RPMI8226 (cell line): ENCODE results near the gene TREM2.

Experiments
- DNase-seq: peaks from one replicate; pipeline ENCODE4 v3.0.0-alpha.2; 2015

Gene TREM2

DNA sequence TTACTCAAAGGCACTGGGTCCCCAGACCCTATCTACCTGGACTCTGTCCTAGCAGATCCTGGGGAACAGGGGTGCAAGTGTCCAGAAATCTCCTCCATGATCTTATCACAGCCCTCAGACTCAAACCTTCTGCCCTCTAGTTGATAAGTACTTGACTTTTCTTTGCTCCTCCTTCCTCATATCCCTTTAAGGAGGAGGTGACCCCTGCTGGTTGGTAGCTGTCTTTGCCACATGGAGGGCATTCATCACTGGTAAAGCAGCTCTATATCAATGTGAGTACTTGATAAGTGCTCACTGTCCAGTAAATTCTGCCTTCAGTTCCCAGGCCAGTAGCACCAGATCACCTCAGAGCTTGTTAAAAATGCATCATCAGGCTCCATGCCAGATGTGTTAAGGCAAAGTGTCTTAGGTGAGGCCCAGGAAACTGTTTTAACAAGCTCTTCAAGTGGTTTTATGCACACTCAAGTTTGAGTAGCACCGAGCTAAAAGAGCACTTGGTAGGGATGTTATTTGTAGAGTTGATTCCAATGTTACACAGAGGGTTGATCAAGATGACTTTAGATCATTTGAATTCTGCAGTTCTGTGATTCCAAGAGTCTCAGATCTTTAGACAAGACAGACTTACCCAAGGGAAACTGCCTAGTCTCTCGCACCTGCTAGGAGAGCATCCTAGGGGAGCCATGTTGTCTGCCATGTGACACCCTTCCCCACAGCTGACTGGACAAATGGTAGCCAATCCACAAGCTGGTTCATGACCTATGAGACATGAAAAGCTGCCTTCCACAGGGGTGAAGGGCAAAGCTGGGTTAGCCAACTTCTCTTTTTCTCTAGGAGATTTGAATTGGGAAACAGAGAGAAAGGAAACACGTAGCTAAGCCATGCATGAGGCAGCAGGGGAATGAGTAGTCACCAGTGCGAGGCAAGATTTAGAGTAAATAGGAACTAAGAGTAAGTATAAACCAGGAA, 19.4 kb upstream of the TREM2 start:
- DNase-seq: peak; percentile 45

DNA sequence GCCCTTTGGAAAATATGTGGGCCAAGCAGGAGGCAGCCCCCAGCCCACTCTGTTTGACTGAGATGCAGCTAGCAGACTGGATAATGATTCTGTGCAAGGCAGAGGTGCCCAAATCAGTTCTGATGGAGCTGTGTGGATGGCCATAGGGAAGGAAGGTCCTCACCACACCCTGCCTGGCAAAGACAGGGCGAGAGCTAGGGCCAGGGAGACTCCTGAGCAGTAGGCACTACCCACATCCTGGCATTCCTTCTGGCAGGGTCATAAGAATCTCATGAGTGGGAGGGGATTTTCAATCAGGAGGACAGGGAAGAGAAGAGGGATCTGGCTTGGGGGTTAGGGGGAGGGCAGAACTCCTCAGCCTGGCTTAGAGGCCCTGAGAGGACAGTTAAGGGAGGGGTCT, 18.6 kb upstream of the TREM2 start:
- no peak for DNase-seq

- no peak for DNase-seq
Observed at GRCh38 chr6:41179163-41179562, 16.2 kb upstream of the TREM2 start.

DNA sequence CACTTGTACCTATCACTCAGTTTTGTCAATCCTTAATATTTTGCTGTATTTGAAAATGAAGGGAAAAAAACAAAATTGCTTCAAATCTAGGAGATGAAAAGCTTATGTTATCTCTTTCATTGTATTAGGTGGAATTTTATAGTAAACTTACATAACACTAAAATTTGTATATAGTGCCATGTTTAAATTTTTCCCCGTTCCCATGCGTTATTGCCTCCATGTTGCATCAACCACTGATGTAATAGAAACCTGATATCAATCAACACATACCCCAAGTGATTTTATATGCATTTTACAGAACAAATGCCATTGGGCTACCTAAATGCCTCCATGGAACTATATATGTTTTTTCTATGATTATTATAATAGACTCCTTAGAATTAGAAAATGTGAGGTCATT, 14.8 kb upstream of the TREM2 start:
- no peak for DNase-seq

DNA sequence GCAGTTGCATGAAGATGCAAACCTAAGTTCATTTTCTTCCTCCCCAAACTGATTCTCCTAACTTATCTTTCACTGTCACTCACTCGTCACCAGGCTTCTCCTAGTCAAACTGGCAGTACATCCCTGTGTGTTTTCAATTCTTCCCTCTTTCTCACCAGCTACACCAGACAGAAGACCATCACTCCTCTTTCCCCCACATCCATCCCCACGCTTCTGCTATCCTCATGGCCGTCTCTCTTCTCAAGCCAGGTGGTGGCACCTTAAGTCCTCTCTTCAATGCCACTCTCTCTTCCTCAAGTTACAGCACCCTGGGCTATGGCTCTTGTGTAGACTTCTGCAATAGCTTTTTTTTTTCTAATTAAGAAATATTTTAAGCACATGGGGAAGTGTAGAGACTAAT, 14.4 kb upstream of the TREM2 start:
- no peak for DNase-seq

- no peak for DNase-seq
Observed at GRCh38 chr6:41176189-41176588, 13.3 kb upstream of the TREM2 start.

GRCh38 chr6:41175084-41175483, 12.2 kb upstream of the TREM2 start:
- DNase-seq: no peak

- DNase-seq: no peak
Observed at GRCh38 chr6:41174610-41175009, 11.7 kb upstream of the TREM2 start.

DNA sequence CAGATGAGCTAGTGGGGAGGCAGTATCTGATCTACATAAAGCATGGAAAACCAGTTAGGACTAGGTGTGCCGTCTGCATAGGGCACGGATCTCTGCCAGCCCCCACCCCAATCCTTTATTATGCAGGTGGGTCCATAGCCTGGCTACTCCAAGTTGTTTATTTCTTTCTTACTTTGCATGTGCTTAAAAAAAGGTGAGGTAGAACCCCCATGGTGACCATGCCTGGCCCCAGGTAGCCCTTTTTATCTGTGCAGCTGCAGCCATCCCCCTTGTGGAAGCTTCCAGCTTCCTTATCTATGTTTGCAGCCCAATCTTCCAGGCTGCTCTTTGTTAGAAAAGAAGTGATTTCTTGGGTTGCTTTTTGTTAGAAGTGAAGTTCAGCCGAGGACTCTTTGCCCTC, 9.0 kb upstream of the TREM2 start:
- DNase-seq: no peak

- DNase-seq: no peak
Observed at GRCh38 chr6:41170547-41171160, 7.7 kb upstream of the TREM2 start.

DNA sequence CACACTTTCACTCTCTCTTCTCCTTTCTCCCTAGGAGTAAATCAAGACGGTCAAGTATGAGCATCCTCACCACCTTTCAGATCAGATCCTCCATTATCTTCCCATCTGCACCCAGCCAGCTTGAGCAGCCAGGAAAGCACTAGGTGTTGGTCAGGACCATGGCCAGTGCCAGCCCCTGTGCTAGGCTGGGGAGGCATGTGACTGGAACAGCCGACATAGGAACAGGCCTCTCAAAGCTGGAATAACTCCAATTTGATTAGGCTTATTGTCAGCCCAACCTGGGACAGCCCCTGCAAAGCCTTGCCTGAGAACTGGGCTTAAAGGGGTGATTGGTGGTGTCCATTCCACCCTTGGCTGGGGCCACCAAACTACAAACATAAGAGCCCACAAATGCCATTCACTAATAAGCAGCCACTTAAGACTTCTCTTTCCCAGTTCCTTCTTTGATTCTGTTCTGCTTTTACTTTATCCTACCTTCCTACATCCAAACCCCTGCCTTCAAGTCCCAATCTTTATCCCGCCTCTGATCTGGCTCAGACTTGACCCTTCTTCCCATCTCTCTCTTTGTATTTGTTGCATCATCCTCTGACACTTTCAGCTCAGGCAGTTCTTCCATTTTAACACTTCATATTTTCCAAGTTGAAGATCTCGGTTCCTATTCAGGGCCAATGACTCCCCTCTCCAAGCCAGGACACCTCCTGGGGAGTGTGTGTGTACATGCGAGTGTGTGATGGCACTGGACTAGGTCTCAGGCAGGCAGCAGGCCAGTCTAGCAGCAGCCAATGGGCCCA, 4.5 kb upstream of the TREM2 start:
- DNase-seq: peak; percentile 27

GRCh38 chr6:41164551-41165120, 1.7 kb upstream of the TREM2 start:
- DNase-seq: no peak

DNA sequence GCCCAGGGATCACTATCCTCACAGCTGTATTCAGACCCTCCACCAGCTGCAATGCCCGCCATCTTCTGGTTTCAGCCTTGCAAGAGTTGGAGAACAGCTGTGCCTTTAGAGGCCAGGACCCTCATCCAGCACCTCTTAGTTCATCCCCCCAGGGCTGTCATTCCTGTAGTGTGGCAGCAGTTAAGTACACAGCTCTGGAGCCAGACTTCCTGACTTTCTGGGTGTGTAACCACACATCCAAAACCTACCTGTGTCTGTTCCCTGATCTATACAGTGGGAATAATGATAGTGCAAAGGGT, 452 bp upstream of the TREM2 start:
- DNase-seq: no peak

DNA sequence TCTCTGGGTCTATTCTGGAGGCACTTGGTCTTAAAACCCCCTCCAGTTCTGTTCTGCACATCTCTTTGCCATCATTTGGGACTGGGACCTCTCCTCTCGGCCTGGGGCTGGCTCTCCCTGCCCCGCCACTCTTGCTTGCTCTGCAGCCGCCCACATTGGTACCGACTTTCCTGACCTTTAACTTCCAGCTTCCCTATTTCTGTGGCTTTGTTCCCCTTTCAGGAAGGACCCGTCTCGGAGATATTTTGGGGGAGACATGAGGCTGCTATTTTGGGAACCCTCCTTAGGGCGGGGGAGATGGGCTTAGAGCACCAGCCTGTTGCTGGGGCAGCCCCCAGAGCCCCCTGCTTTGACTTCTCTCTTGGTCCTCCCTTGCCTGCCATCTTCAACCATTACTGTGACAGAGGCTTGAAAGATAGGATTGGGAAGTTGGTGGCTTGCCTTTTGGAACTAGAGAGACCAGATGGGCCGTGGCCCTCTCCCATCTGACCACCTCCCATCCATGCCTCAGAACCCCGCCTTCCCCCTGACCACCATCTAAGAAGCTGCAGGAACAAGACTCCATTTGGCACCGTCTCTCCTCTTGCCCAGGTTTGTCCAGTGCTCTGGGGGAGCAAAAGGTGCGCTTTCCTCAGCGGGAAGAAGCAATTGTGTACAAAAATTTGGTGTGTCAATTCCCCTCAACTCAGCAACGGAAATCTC, 914 bp downstream of the TREM2 start:
- DNase-seq: no peak

DNA sequence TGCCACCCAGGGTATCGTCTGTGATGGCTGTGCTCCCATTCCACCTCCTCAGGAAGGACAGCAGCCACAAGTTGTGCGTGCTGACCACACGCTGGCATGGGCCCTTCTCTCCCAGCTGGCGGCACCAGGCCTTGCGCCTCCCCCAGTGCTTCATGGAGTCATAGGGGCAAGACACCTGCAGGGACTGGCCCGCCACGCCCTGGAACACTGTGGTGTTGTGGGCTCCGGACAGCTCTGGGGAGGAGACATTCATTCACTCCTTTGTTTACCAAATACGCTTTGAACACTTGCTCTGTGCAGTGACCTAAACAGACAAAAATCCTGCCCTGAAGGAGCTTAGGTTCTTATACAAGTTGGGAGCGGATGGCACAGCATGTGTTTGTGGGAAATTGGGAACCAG, 1.5 kb downstream of the TREM2 start:
- DNase-seq: no peak

- DNase-seq: no peak
Observed at GRCh38 chr6:41160933-41161332, 2.0 kb downstream of the TREM2 start.

DNA sequence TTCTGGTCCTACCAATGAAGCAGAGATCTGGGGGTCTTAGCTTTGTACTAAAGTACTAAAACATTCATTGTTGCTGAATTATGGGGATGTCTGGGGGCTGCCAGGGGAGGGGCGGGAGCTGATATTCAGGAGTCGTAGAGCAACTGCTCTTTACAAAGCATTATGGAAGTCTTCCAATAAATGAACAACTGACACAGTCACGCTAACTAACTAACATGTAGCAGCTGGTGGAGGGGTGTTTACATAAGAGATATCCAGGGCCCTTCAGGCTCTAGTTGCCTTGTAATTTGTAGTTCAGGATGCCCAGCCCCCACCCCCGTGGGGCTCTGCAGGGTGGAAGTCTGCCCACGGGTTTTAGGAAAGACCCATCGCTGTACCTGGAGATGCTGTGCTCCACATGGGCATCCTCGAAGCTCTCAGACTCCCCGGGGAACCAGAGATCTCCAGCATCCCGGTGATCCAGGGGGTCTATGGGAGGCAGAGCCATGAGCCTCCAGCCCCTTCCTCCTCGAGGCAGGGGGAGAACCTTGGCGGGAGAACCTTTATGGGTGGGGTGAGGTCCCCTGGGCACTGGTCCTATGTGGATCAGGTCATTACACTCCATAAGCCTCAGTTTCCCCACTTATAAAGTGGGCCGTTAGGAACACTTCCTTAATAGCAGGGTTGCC, 3.4 kb downstream of the TREM2 start:
- DNase-seq: no peak

GRCh38 chr6:41157323-41157722, 5.6 kb downstream of the TREM2 start:
- DNase-seq: no peak

DNA sequence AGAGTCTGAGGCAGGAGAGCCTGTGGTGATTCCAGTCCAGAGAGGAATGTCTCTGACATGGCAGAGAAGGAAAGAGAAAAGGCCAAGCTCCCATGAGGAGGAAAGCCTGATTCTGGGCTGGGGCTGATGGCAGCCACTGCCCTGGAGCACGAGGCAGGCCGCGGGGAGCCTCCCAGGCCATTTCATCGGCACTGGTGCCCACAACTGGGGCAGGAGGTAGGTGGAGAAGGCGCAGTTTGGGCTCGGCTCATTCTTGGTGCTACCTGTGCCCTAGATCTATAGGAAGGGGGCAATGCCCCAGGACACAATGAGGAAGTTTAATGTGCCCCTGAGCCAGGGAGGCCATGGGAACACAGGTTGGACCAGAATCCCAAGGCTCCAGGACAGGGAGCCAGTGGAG, 6.1 kb downstream of the TREM2 start:
- no peak for DNase-seq

GRCh38 chr6:41156001-41156400, 6.9 kb downstream of the TREM2 start:
- no peak for DNase-seq

GRCh38 chr6:41155132-41155805, 7.6 kb downstream of the TREM2 start:
- DNase-seq: no peak
